ENCODE data around the gene PRSS36.

The PRSS36 gene

DNA sequence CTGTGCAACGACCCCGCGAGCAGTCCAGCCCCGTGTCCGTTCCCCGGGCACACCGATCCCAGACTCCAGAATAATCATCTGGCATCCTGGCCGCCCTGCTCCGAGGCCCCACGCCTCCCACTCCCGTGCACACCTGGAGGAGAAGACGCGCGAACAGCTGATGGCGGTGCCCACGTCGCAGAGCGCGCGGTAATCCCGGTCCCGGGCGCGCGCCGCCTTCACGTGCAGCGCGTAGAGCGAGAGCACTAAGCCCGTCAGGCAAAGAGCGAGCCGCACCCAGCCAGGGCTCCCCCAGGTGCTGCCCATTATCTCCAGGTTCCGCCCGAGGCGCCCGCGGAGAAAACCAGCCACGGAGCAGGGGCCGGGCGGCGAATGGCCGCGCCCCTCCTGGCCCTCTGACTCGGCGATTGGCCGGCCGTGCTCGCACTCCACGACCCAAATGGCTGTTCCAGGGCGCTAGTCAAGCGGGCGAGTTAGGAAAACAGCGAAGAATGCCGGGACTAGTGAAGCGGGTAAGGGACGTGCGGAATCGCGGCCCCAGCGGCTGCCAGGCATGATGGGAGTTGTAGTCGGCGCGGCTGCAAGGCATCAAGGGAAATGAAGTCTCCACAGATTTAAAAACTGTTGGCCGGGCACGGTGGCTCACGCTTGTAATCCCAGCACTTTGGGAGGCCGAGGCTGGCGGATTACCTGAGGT lies 55.3 kb downstream of the PRSS36 start, which contains the start of gene VKORC1:
Gene VKORC1, minus strand, starts transcription at position 374 of the 697 bp plus-strand sequence. Its CDS starts 68 bp downstream, at position 306.
- peak; percentile 86 to 91 for DNase-seq

DNA sequence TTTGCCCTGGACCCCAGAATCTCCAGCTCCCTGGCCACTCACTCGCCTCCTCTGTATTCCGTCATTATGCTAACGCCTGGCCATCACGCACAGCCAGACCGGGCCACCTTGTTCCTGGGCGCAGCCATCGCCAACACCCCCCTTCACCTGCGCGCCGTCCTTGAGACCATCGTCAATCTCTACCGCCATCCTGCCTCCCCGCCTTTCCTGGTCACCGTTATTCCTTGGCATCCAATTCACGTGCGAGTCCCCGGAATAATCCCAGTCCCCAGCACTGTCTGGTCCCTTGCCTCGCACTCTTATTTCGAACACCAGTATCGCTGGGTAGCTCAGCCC lies 55.8 kb downstream of the PRSS36 start:
- DNase-seq, result no peak

DNA sequence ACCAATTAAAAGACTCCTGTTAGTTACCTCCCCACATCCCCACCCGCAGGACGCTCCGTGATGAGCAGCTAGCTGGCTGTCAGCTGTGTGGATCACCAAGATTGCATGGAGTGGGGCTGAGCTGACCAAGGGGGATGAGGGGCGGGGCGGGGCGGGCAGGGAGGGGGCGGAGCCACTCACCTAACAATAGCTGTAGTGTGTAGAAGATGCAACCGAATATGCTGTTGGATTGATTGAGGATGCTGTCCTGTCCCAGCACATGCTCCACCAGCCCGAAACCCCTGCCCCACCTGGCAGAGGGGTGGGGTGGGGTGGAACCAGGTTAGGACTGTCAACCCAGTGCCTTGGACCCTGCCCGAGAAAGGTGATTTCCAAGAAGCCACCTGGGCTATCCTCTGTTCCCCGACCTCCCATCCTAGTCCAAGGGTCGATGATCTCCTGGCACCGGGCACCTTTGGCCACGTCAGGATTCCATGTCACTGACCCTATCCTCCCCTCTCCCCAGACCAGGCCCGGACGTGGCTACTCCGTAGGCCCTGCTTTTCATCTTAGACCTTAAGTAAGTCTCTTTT lies 56.6 kb downstream of the PRSS36 start:
- DNase-seq, result no peak

DNA sequence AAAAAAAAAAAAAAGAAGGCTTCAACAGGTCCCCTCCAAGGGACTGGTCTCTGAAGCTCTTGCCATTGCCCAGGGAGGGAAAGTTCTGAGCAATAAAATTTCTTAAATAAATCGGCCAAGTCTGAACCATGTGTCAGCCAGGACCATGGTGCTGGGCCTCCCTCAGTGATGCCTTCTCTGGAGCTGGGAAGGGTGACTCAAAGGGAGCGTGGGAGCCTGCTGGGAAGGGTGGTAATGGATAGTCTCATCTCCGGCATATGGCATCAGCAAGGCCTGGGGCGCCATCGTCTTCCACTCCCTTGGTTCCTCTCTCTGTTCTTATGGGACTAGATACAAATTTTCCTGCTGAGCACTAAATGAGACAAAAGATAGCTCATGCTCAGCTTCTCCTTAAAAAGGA lies 57.5 kb downstream of the PRSS36 start:
- no peak for DNase-seq

DNA sequence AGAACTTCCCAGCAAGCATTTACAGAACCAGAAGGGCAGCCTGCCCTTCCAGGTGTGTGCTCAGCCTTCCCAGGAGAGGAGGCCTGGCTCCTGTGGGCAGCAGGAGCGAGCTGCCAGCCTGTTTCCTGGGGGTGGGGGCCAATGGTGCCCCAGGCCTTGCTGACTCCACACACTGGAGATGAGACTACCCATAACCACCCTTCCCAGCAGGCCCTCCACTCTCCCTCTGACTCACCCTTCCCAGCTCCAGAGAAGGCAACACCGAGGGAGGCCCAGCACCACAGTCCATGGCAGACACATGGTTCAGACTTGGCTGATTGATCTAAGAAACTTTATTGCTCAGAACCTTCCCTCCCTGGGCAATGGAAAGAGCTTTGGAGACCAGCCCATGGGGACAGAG lies 59.3 kb downstream of the PRSS36 start:
- DNase-seq, result no peak

DNA sequence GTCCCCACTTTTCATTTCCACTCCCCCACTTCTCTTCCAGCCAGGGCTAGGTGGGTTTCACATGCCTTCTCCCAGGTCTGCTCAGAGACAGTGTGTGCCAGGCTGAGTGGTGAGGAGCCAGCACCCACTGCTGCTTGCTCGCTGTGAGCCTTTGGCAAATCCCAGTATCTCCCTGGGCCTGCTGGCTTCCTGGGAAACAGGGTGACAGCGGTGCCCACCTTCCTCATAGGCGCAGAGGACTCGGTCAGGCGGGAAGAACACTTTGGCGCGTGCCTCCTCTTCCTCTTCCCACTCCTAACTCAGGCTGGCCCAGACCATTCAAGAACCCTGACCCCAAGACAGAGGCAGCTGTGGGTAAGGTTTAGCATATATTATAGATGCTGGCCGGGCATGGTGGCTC lies 60.7 kb downstream of the PRSS36 start:
- DNase-seq, result no peak
